NT2/D1 (cell line): ENCODE data around the gene HMX1.

Experiments used
- DNase-seq: peaks from one replicate; pipeline ENCODE4 v3.0.0-alpha.2; 2011; ENCODE audit warnings: low read depth, low spot score
- H3K27me3 ChIP-seq: 2 replicates; pipeline ENCODE4 v1.6.0; 2011; ENCODE audit warnings: mild to moderate bottlenecking; ENCODE audit not compliant: insufficient read length, insufficient read depth
- H3K36me3 ChIP-seq: 2 replicates; pipeline ENCODE4 v1.6.1; 2011; ENCODE audit warnings: mild to moderate bottlenecking, low read length, mixed read lengths; ENCODE audit not compliant: insufficient read depth, insufficient read length
- H3K4me1 ChIP-seq: 2 replicates; pipeline ENCODE4 v1.5.1; 2011; ENCODE audit not compliant: insufficient read depth, insufficient read length
- H3K4me3 ChIP-seq: 2 replicates; pipeline ENCODE4 v1.5.1; 2011; ENCODE audit warnings: low read depth; ENCODE audit not compliant: insufficient read length
- H3K9ac ChIP-seq: 2 replicates; pipeline ENCODE4 v1.6.0; 2011; ENCODE audit warnings: low read depth; ENCODE audit not compliant: insufficient read length
- H3K9me3 ChIP-seq: 2 replicates; pipeline ENCODE4 v1.5.1; 2011; ENCODE audit warnings: mild to moderate bottlenecking, low read length; ENCODE audit not compliant: insufficient read depth
- SUZ12 ChIP-seq: IDR thresholded peaks from 2 replicates; pipeline ENCODE4 v1.6.1; 2011; ENCODE audit not compliant: insufficient read length, insufficient read depth; ENCODE audit errors: extremely low read depth
- YY1 ChIP-seq: IDR thresholded peaks from 2 replicates; pipeline ENCODE4 v1.6.1; 2011; ENCODE audit not compliant: insufficient read length, insufficient read depth
- ZNF274 ChIP-seq: IDR thresholded peaks from 2 replicates; pipeline ENCODE4 v1.6.1; 2011; ENCODE audit warnings: mild to moderate bottlenecking, low read depth, low read length

Gene HMX1

GRCh38 chr4:8820178-8821102, 51.2 kb downstream of the HMX1 start:
- DNase-seq: no peak
- TF ChIP-seq ZNF274: no peak
- no peaks in the 10 kb centered on the region for H3K36me3 ChIP-seq

GRCh38 chr4:8819473-8820177, 52.0 kb downstream of the HMX1 start:
- DNase-seq: no peak
- H3K4me1 ChIP-seq: peaks cover 2% of the 10 kb centered on the region
- no peak for TF ChIP-seq YY1
- no peak for TF ChIP-seq SUZ12
- no peak for TF ChIP-seq ZNF274
- H3K27me3 ChIP-seq: no peaks in the 10 kb centered on the region
- H3K9me3 ChIP-seq: no peaks in the 10 kb centered on the region
- no peaks in the 10 kb centered on the region for H3K36me3 ChIP-seq
- no peak overlapping the region for H3K4me3 ChIP-seq
- H3K9ac ChIP-seq: no peak overlapping the region

More at GRCh38 chr4:8820178-8821102, 51.2 kb downstream of the HMX1 start:
- Histone ChIP-seq H3K4me1 (peaks cover 2% of the 10 kb centered on the region), H3K4me3 (no peak overlapping the region), H3K9me3 (no peaks in the 10 kb centered on the region), H3K9ac (no peak overlapping the region), H3K27me3 (no peaks in the 10 kb centered on the region)

GRCh38 chr4:8819019-8819418, 52.6 kb downstream of the HMX1 start:
- Histone ChIP-seq H3K4me3 (no peak overlapping the region), H3K36me3 (no peaks in the 10 kb centered on the region), H3K27me3 (no peaks in the 10 kb centered on the region), H3K9me3 (no peaks in the 10 kb centered on the region), H3K4me1 (peaks cover 2% of the 10 kb centered on the region), H3K9ac (no peak overlapping the region)
- no peak for TF ChIP-seq ZNF274
- no peak for TF ChIP-seq SUZ12
- no peak for TF ChIP-seq YY1
- no peak for DNase-seq

- no peak overlapping the region for H3K9ac ChIP-seq
- H3K4me1 ChIP-seq: peaks cover 2% of the 10 kb centered on the region
- H3K4me3 ChIP-seq: no peak overlapping the region
- no peaks in the 10 kb centered on the region for H3K36me3 ChIP-seq
- no peaks in the 10 kb centered on the region for H3K9me3 ChIP-seq
- no peaks in the 10 kb centered on the region for H3K27me3 ChIP-seq
- no peak for DNase-seq
- TF ChIP-seq ZNF274: no peak
- no peak for TF ChIP-seq SUZ12
- TF ChIP-seq YY1: no peak
These were observed 53.4 kb downstream of the HMX1 start for GRCh38 chr4:8818063-8818881.

GRCh38 chr4:8817813-8818062, 53.9 kb downstream of the HMX1 start:
- no peak for DNase-seq
- no peak for TF ChIP-seq SUZ12
- TF ChIP-seq ZNF274: no peak
- TF ChIP-seq YY1: no peak
- H3K9ac ChIP-seq: no peak overlapping the region
- no peaks in the 10 kb centered on the region for H3K36me3 ChIP-seq
- H3K4me1 ChIP-seq: peaks cover 2% of the 10 kb centered on the region
- H3K4me3 ChIP-seq: no peak overlapping the region
- no peaks in the 10 kb centered on the region for H3K27me3 ChIP-seq
- H3K9me3 ChIP-seq: no peaks in the 10 kb centered on the region

GRCh38 chr4:8817096-8817812, 54.4 kb downstream of the HMX1 start:
- Histone ChIP-seq H3K9ac (no peak overlapping the region), H3K27me3 (no peaks in the 10 kb centered on the region)
- no peak for DNase-seq

More at GRCh38 chr4:8817096-8817812, 54.4 kb downstream of the HMX1 start:
- H3K9me3 ChIP-seq: no peaks in the 10 kb centered on the region
- H3K4me1 ChIP-seq: peaks cover 2% of the 10 kb centered on the region
- no peak for TF ChIP-seq YY1
- no peak for TF ChIP-seq SUZ12
- no peak for TF ChIP-seq ZNF274
- H3K4me3 ChIP-seq: no peak overlapping the region
- no peaks in the 10 kb centered on the region for H3K36me3 ChIP-seq
